Spleen (tissue), 11 donors: ENCODE data around the gene APOA1. TPM values are rescaled to one million over a fixed set of nuclear protein-coding genes. Genes with fewer than 3 reads are reported as not detected.

ENCODE experiments used
- DNase-seq: peaks from one replicate; pipeline ENCODE4 v3.0.0-alpha.2; 2020
- H3K27ac ChIP-seq, 8 donors: fragments of 200-600 bp; sonication (generic) in 7 of 8; 1 replicate in 4 of 8; 2 replicates in 4 of 8; pipeline versions ENCODE4 v1.5.0 to v1.8.0; 2016 to 2021; ENCODE audit warnings: inconsistent platforms in 4 of 8, mild to moderate bottlenecking in 4 of 8, moderate library complexity in 1 of 8
- H3K27me3 ChIP-seq, 7 donors: fragments of 200-600 bp; sonication (generic) in 6 of 7; replicated peaks in 1 of 7; 1 replicate in 4 of 7; 2 replicates in 3 of 7; pipeline versions ENCODE4 v1.5.0 to v1.8.0; 2016 to 2021; ENCODE audit warnings: inconsistent platforms in 3 of 7, mild to moderate bottlenecking in 1 of 7
- H3K36me3 ChIP-seq, 6 donors: fragments of 200-600 bp; sonication (generic) in 5 of 6; 1 replicate in 4 of 6; 2 replicates in 2 of 6; pipeline versions ENCODE4 v1.5.0 to v1.8.0; 2016 to 2021; ENCODE audit warnings: inconsistent platforms in 2 of 6
- H3K4me1 ChIP-seq, 6 donors: fragments of 200-600 bp; sonication (generic) in 5 of 6; 1 replicate in 3 of 6; 2 replicates in 3 of 6; pipeline versions ENCODE4 v1.5.0 to v1.8.0; 2016 to 2021; ENCODE audit warnings: inconsistent platforms in 3 of 6
- H3K4me3 ChIP-seq, 8 donors: fragments of 200-600 bp; sonication (generic) in 7 of 8; 1 replicate in 4 of 8; 2 replicates in 4 of 8; pipeline versions ENCODE4 v1.5.0 to v1.8.0; 2016 to 2021; ENCODE audit warnings: inconsistent platforms in 4 of 8, mild to moderate bottlenecking in 4 of 8, moderate library complexity in 2 of 8
- H3K9me3 ChIP-seq, 8 donors: fragments of 200-600 bp; sonication (generic) in 7 of 8; 1 replicate in 4 of 8; 2 replicates in 4 of 8; pipeline versions ENCODE4 v1.5.0 to v1.8.0; 2016 to 2021; ENCODE audit warnings: inconsistent platforms in 4 of 8
- POLR2A ChIP-seq, 3 donors: fragments of 450-650 bp; IDR thresholded peaks; one replicate each; pipeline ENCODE4 v1.5.1; 2017; ENCODE audit warnings: antibody characterized with exemption in 3 of 3, mild to moderate bottlenecking in 1 of 3
- POLR2AphosphoS5 ChIP-seq, 3 donors: sonication (generic); formaldehyde crosslinking; IDR thresholded peaks; one replicate each; pipeline ENCODE4 v1.5.1; 2017; ENCODE audit warnings: antibody characterized with exemption in 3 of 3
- WGBS, 5 donors: extraction: QIAGEN DNeasy Blood & Tissue Kit in 3 of 5; methylation state at CpG; one replicate each; pipeline versions ENCODE4 v1.1.5 to v1.1.7; 2013 to 2018; 5-methylcytosine and 5-hydroxymethylcytosine counted together
- intact Hi-C: fragments of 100-400 bp; cut with DNase I; formaldehyde crosslinking; loops from one replicate; pipeline ENCODE4 v1.15.0; 2023; ENCODE audit warnings: low total_unique reads
- polyA plus RNA-seq, 3 donors: library from polyadenylated mRNA; stranded (reverse); fragments of 200-250 nt; gene quantifications; one replicate each; pipeline ENCODE4 v1.2.1, GENCODE V29; 2013
- total RNA-seq, 7 donors: library from RNA; depleted of rRNA in 3 of 7; stranded (reverse); fragments of >200 nt in 3 of 7; fragmentation: NEBNext Ultra II Directional in 4 of 7; extraction: Animal tissue kit (Norgen Biotek cat#: 25700) in 4 of 7; gene quantifications; one replicate each; pipeline versions ENCODE4 v1.1.0 to v1.2.1, GENCODE V29; 2016 to 2021
- TF ChIP-seq, protein P1 (sequence below), 11 experiments: fragments of 200-600 bp in 7 of 11; fragments of 450-650 bp in 4 of 11; sonication (generic) in 4 of 11; IDR thresholded peaks in 8 of 11; conservative IDR thresholded peaks in 3 of 11; 1 replicate in 7 of 11; 2 replicates in 4 of 11; pipeline versions ENCODE4 v1.4.0 to v1.8.0; 2016 to 2021; ENCODE audit warnings: antibody characterized with exemption in 11 of 11, inconsistent platforms in 4 of 11, mild to moderate bottlenecking in 1 of 11
- donor health status: healthy with polysubstance abuse.
- donor health status: DM: no; HTN: no; CAD: no; lungs with moderate emphysema.
- donor health status: DM: no; HTN: no; CAD: no.
- donor health status: Bipolar disorder and iron deficiency.
- donor health status: healthy.
- donor health status: DM: no; HTN: no; CAD: no.
- donor health status: DM: yes; HTN: yes; CAD: no.

APOA1 gene
- total and polyA plus RNA-seq, 10 donors: 0.44 to 3.3 (median 1.5) TPM; not detected in 2

DNA sequence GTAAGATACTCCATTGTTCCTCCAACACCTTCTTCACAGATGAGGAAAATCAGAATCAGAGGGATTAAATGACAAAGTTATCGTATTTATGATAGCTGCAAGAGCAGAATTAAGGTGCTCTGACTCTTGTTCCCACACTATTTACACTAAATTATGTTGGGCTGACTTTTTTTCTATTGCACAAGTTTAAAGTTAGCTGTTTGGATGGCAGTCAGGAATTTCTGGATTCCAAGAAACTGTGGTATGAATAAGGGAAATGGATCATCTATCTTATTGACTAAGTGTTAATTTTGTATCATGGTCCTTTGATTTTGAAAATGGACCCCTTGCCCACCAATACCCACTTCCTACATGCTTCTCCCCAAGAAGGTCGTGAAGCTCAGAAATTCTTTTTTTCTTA is 19.9 kb upstream of the APOA1 start:
- TF ChIP-seq, protein P1, sequence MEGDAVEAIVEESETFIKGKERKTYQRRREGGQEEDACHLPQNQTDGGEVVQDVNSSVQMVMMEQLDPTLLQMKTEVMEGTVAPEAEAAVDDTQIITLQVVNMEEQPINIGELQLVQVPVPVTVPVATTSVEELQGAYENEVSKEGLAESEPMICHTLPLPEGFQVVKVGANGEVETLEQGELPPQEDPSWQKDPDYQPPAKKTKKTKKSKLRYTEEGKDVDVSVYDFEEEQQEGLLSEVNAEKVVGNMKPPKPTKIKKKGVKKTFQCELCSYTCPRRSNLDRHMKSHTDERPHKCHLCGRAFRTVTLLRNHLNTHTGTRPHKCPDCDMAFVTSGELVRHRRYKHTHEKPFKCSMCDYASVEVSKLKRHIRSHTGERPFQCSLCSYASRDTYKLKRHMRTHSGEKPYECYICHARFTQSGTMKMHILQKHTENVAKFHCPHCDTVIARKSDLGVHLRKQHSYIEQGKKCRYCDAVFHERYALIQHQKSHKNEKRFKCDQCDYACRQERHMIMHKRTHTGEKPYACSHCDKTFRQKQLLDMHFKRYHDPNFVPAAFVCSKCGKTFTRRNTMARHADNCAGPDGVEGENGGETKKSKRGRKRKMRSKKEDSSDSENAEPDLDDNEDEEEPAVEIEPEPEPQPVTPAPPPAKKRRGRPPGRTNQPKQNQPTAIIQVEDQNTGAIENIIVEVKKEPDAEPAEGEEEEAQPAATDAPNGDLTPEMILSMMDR (IDR thresholded peaks at IDR 0.05 in 8 of 11, conservative IDR thresholded peaks at IDR 0.05 in 3 of 11): no peak
- no peak for TF ChIP-seq POLR2AphosphoS5 (IDR thresholded peaks at IDR 0.05)
- TF ChIP-seq POLR2A (IDR thresholded peaks at IDR 0.05): no peak
- Histone ChIP-seq H3K4me3 (no peak overlapping the region), H3K9me3 (no peaks in the 10 kb centered on the region), H3K27ac (no peak overlapping the region), H3K36me3 (peaks cover 2 to 84% (median 56%) of the 10 kb centered on the region in 6 donors), H3K27me3 (no peaks in the 10 kb centered on the region), H3K4me1 (peaks cover 17 to 39% (median 28%) of the 10 kb centered on the region in 6 donors)
- intact Hi-C loops: no loop called here
- WGBS, 5 donors: 86 to 97% (median 92%) methylated on average over 2 of the region's 2 CpGs
- no peak for DNase-seq

- intact Hi-C loops: no loop called here
- peaks cover 26 to 48% (median 37%) of the 10 kb centered on the region in 6 donors for H3K4me1 ChIP-seq
- peak overlapping the region in 2 of 8 donors; percentile 14 to 37 for H3K27ac ChIP-seq
- peaks cover 2 to 75% (median 47%) of the 10 kb centered on the region in 6 donors for H3K36me3 ChIP-seq
- no peak for DNase-seq
- WGBS, 5 donors: 77 to 96% (median 90%) methylated on average over 5 of the region's 5 CpGs
- H3K9me3 ChIP-seq: no peaks in the 10 kb centered on the region
- H3K4me3 ChIP-seq: no peak overlapping the region
- H3K27me3 ChIP-seq: no peaks in the 10 kb centered on the region
- TF ChIP-seq POLR2AphosphoS5 (IDR thresholded peaks at IDR 0.05) (no peak), POLR2A (IDR thresholded peaks at IDR 0.05) (no peak)
- TF ChIP-seq, protein P1 (IDR thresholded peaks at IDR 0.05 in 8 of 11, conservative IDR thresholded peaks at IDR 0.05 in 3 of 11): no peak
Measured at GRCh38 chr11:116856423-116856822, 19.0 kb upstream of the APOA1 start.

GRCh38 chr11:116855413-116855812 is 18.0 kb upstream of the APOA1 start:
- TF ChIP-seq, protein P1 (IDR thresholded peaks at IDR 0.05 in 8 of 11, conservative IDR thresholded peaks at IDR 0.05 in 3 of 11): no peak
- TF ChIP-seq POLR2A (IDR thresholded peaks at IDR 0.05): no peak
- no peak for TF ChIP-seq POLR2AphosphoS5 (IDR thresholded peaks at IDR 0.05)
- Histone ChIP-seq H3K27ac (peak overlapping the region in 6 of 8 donors; percentile 7 to 89 (median 75)), H3K27me3 (no peaks in the 10 kb centered on the region), H3K9me3 (no peaks in the 10 kb centered on the region), H3K4me3 (no peak overlapping the region), H3K36me3 (peaks cover 0 to 65% (median 37%) of the 10 kb centered on the region in 6 donors), H3K4me1 (peaks cover 30 to 58% (median 44%) of the 10 kb centered on the region in 6 donors)
- intact Hi-C loops: no loop called here
- no peak for DNase-seq
- WGBS, 5 donors: 52 to 81% (median 67%) methylated on average over 7 of the region's 7 CpGs

- Histone ChIP-seq H3K9me3 (no peaks in the 10 kb centered on the region), H3K27me3 (no peaks in the 10 kb centered on the region), H3K4me1 (peaks cover 30 to 61% (median 45%) of the 10 kb centered on the region in 6 donors), H3K4me3 (peak overlapping the region in 1 of 8 donors; percentile 36), H3K36me3 (peaks cover 0 to 61% (median 27%) of the 10 kb centered on the region in 6 donors), H3K27ac (peak overlapping the region; percentile 39 to 89 (median 68))
- 29 to 51% (median 35%) methylated on average over 6 of the region's 6 CpGs for WGBS, 5 donors
- intact Hi-C loops: no loop called here
- no peak for DNase-seq
- TF ChIP-seq POLR2AphosphoS5 (IDR thresholded peaks at IDR 0.05): peak in 1 of 3 donors; percentile 34
- TF ChIP-seq, protein P1 (IDR thresholded peaks at IDR 0.05 in 8 of 11, conservative IDR thresholded peaks at IDR 0.05 in 3 of 11): no peak
Measured at GRCh38 chr11:116853461-116854073, 16.1 kb upstream of the APOA1 start.
